ENCODE measurements around the gene COX19. TPM values are rescaled to one million over a fixed set of nuclear protein-coding genes. Genes with fewer than 3 reads are reported as not detected.
A peak's percentile ranks its signal among the peaks of the same experiment; 100 is the strongest.

Gene COX19
- total RNA-seq, 1 donor from 2014 or later: 12.9 TPM

DNA sequence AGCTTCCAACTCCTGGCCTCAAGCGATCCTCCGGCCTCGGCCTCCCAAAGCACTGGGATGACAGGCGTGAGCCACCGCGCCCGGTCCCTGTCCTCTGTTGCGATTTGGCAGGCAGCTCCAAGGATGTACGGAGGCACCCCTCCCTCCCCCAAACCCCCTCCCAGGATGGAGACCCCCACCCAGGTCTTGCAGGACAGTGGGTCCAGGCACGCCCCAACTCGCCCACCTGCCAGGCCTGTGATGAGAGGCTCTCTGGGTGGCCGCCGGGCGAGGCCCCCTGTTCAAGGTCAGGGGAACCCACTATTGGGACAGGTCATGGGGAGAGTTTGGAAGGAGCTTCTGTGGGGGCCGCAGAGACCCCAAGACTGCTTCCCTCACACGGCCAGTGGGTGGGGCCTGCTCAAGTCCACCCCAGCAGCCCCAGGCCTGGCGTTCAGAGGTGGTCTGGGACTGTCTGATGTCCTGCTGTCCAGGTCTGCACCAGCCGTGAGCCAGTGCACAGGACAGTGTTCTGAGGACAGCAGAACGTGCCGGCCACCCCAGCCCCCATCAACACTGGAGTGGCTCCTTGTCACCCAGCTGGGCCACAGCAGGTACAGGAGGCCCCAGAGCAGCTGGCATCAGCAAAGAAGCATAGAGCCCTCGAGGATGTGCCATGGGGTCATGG lies 23.3 kb downstream of the COX19 start:
- Histone ChIP-seq H3K27me3 (ENCODE audit: low read depth) (peaks cover 18% of the 10 kb centered on the region), H3K4me3 (no peak overlapping the region), H3K27ac (no peak overlapping the region), H3K4me1 (peaks cover 18% of the 10 kb centered on the region), H3K9me3 (no peaks in the 10 kb centered on the region), H3K36me3 (no peaks in the 10 kb centered on the region)
- DNase-seq (peak; percentile 45), ATAC-seq (no peak)
- intact Hi-C loops (cut with DNase I): no loop called here
- TF ChIP-seq, protein P1, sequence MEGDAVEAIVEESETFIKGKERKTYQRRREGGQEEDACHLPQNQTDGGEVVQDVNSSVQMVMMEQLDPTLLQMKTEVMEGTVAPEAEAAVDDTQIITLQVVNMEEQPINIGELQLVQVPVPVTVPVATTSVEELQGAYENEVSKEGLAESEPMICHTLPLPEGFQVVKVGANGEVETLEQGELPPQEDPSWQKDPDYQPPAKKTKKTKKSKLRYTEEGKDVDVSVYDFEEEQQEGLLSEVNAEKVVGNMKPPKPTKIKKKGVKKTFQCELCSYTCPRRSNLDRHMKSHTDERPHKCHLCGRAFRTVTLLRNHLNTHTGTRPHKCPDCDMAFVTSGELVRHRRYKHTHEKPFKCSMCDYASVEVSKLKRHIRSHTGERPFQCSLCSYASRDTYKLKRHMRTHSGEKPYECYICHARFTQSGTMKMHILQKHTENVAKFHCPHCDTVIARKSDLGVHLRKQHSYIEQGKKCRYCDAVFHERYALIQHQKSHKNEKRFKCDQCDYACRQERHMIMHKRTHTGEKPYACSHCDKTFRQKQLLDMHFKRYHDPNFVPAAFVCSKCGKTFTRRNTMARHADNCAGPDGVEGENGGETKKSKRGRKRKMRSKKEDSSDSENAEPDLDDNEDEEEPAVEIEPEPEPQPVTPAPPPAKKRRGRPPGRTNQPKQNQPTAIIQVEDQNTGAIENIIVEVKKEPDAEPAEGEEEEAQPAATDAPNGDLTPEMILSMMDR (IDR thresholded peaks at IDR 0.05): no peak

DNA sequence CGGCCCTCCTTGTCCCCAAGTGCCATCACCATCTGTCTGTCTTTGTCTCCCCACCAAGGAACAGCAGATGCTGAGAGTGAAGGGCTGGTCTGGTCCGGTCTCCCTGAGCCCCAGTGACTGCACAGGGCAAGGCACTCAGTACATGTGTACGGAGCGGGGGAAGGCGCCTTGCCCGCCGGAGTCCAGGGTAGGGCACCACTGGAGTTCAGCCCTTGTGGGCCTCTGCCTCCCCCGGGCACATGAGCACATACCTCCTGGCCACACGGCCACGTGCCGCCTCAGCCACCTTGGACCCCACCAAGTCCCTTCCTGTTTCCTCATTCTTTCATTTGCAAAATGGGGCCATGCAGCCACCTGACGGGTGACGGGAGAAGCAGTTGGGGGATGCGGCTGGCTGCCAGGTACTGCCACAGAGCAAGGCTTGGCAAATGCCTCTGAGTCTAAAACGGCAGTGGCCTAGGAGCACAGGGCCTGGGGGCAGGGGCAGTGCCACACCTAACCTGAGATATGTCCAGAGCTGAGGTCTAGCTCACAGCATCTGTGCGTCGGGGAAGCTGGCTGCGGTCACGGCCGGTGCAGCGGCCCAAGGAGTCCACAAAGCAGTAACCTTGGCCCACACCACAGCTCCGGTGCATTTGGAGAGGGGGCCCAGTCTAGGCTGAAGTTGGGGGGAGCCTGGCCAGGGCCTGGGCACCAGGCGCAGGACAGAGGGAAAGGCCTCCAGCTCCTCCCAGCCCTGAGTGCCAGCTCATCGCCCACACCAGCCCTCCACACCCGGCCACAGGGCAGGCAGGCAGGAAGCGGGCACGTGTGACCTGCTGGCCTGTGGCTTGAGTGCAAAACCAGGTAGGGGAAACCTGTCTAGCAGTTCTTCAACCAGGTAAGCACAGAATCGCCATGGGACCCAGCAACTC lies 26.1 kb downstream of the COX19 start:
- TF ChIP-seq, protein P1 (IDR thresholded peaks at IDR 0.05): no peak
- H3K9me3 ChIP-seq: no peaks in the 10 kb centered on the region
- ATAC-seq: no peak
- H3K27ac ChIP-seq: no peak overlapping the region
- intact Hi-C loops (cut with DNase I): no loop called here
- peaks cover 17% of the 10 kb centered on the region for H3K27me3 ChIP-seq (ENCODE audit: low read depth)
- DNase-seq: peak; percentile 47
- no peak overlapping the region for H3K4me3 ChIP-seq
- H3K4me1 ChIP-seq: peaks cover 20% of the 10 kb centered on the region
- no peaks in the 10 kb centered on the region for H3K36me3 ChIP-seq

DNA sequence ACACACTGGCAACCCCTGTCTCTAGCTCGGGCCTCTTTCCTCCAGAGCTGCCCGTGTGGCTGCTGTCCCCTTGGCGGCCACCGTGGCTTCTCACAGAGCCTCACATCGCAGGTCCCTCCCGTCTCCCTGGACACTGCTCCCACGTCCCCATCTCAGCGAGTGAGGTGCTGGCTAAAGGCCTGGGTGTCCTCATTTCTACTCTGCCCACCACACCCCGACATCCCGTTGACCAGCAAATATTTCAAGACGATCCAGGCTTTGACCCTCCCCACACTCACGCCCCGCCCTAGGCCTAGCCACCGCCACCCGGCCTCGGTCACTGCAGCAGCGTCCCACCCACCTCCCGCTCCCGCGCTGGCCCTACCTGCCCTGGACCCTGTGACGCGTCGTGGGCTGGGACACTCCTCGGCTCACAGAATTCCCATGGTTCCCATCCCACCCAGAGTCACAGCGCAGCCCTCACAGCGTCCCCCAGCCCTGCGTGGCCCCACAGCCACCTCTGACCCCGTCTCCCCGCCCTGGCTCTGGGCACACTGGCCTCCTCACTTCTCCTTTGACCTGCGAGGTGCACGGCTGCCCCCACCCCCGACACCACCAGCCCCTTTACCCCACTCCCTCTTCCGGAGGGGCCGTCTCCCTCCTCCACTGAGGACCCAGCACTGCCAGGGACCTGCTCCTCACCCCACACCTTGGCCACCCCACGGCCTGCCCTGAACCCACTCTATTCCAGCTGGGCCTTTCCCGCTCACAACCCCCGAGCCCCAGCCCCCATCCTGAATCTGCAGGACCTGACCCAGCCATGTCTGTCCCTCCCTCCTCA lies 27.7 kb downstream of the COX19 start:
- peaks cover 8% of the 10 kb centered on the region for H3K4me1 ChIP-seq
- intact Hi-C loops (cut with DNase I): no loop called here
- no peak for ATAC-seq
- TF ChIP-seq, protein P1 (IDR thresholded peaks at IDR 0.05): no peak
- H3K9me3 ChIP-seq: no peaks in the 10 kb centered on the region
- no peak overlapping the region for H3K4me3 ChIP-seq
- H3K27me3 ChIP-seq (ENCODE audit: low read depth): peaks cover 5% of the 10 kb centered on the region
- peak; percentile 36 for DNase-seq
- no peak overlapping the region for H3K27ac ChIP-seq
- H3K36me3 ChIP-seq: no peaks in the 10 kb centered on the region

DNA sequence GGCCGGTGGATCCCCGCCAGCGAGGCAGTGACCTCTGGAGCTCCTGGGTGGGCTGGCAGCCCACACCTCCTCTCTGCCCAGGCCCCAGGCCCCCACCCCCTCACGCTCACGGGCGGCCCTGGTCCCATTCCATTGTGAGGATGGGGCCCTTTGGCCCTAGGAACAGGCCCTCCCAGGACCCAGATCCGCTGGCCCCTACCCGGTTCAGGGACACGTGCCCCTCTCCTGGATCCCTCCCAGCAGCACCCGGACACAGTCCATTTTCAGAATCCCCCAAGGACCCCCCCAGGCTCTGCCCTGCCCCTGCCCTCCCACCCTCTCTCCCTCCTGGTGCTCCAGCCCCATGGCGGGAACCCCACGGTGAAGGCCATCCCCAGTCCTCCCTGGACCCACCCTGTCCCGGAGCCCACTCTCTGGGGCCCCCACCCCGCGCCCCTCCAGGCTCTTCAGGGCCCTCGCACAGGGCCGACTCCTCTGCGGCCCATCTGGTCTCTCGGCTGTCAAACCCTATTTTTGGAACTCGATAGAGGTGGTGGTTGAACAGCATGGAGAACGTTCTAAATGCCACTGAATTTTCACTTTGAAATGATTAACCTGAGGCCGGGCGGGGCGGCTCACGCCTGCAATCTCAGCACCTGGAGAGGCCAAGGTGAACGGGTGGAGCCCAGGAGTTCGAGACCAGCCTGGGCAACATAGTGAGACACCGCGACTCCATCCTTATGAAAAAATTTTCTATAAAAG lies 28.9 kb downstream of the COX19 start:
- H3K9me3 ChIP-seq: no peaks in the 10 kb centered on the region
- TF ChIP-seq, protein P1 (IDR thresholded peaks at IDR 0.05): no peak
- H3K27ac ChIP-seq: peak overlapping the region; percentile 88
- intact Hi-C loops (cut with DNase I): no loop called here
- H3K4me1 ChIP-seq: peaks cover 7% of the 10 kb centered on the region
- DNase-seq (peak; percentile 34), ATAC-seq (peak; percentile 1 to 22)
- H3K36me3 ChIP-seq: no peaks in the 10 kb centered on the region
- H3K27me3 ChIP-seq (ENCODE audit: low read depth): no peaks in the 10 kb centered on the region
- peak overlapping the region; percentile 52 for H3K4me3 ChIP-seq

Measured in lower lobe of right lung (tissue), 2 donors.